ENCODE measurements around the gene SNRNP27.

- TF ChIP-seq CTCF (IDR thresholded peaks at IDR 0.05) (no peak), POLR2A (IDR thresholded peaks at IDR 0.05) (no peak)
Measured at GRCh38 chr2:69933254-69933828, 39.6 kb downstream of the SNRNP27 start.
